NCI-H2196 treated with DMSO at 0.1 percent for 48 hours (cell line): ENCODE data around the gene CARD11.
A peak's percentile ranks its signal among the peaks of the same experiment; 100 is the strongest.
"Not testable (repeated sequence)": the region's sequence is repeated elsewhere in the genome, so short reads cannot be mapped to it uniquely, and the experiment has no call there.

ENCODE experiments used
- DNase-seq: peaks from one replicate; lab custom pipeline; 2025; ENCODE audit not compliant: unreplicated experiment; lab: John Stamatoyannopoulos, UW

The CARD11 gene

GRCh38 chr7:2928613-2929311 is 114.9 kb downstream of the CARD11 start:
- peak; percentile 3 for DNase-seq

- no peak for DNase-seq
Observed at GRCh38 chr7:2928256-2928612, 115.4 kb downstream of the CARD11 start.

GRCh38 chr7:2927592-2927991 is 116.1 kb downstream of the CARD11 start:
- DNase-seq: no peak

- no peak for DNase-seq
Observed at GRCh38 chr7:2926896-2927405, 116.7 kb downstream of the CARD11 start.

- no peak for DNase-seq
Observed at GRCh38 chr7:2926120-2926895, 117.4 kb downstream of the CARD11 start.

GRCh38 chr7:2924866-2925840 is 118.5 kb downstream of the CARD11 start:
- no peak for DNase-seq

- no peak for DNase-seq
Observed at GRCh38 chr7:2923886-2924574, 119.6 kb downstream of the CARD11 start.

GRCh38 chr7:2923291-2923781 is 120.3 kb downstream of the CARD11 start:
- no peak for DNase-seq

- no peak for DNase-seq
Observed at GRCh38 chr7:2922866-2923265, 120.8 kb downstream of the CARD11 start.

- no peak for DNase-seq
Observed at GRCh38 chr7:2922348-2922691, 121.3 kb downstream of the CARD11 start.

- DNase-seq: no peak
Observed at GRCh38 chr7:2921653-2922347, 121.9 kb downstream of the CARD11 start.

GRCh38 chr7:2920956-2921652 is 122.6 kb downstream of the CARD11 start:
- DNase-seq: no peak

- DNase-seq: not testable (repeated sequence)
Observed at GRCh38 chr7:2920480-2920879, 123.2 kb downstream of the CARD11 start.

GRCh38 chr7:2920041-2920440 is 123.6 kb downstream of the CARD11 start:
- DNase-seq: no peak

- no peak for DNase-seq
Observed at GRCh38 chr7:2919256-2919655, 124.4 kb downstream of the CARD11 start.

GRCh38 chr7:2918406-2918805 is 125.3 kb downstream of the CARD11 start:
- no peak for DNase-seq

GRCh38 chr7:2915023-2915422 is 128.6 kb downstream of the CARD11 start:
- no peak for DNase-seq

- DNase-seq: no peak
Observed at GRCh38 chr7:2913760-2914387, 129.8 kb downstream of the CARD11 start.
